HG03457 (cell line): ENCODE results near the gene AGAP1.

Source experiments
- ATAC-seq: cut with Tn5 transposase; IDR thresholded peaks from one replicate; pipeline ENCODE4 v1.9.1; 2021; ENCODE audit warnings: moderate number of reproducible peaks; ENCODE audit not compliant: unreplicated experiment

AGAP1 gene

GRCh38 chr2:236010920-236011685, 517.3 kb downstream of the AGAP1 start:
- no peak for ATAC-seq

GRCh38 chr2:236012155-236012554, 518.3 kb downstream of the AGAP1 start:
- no peak for ATAC-seq

GRCh38 chr2:236014408-236015131, 520.7 kb downstream of the AGAP1 start:
- no peak for ATAC-seq

- no peak for ATAC-seq
These were observed 521.3 kb downstream of the AGAP1 start for GRCh38 chr2:236015171-236015570.

GRCh38 chr2:236016496-236016895, 522.7 kb downstream of the AGAP1 start:
- no peak for ATAC-seq

GRCh38 chr2:236017446-236017845, 523.6 kb downstream of the AGAP1 start:
- no peak for ATAC-seq

GRCh38 chr2:236019434-236019833, 525.6 kb downstream of the AGAP1 start:
- no peak for ATAC-seq

- no peak for ATAC-seq
These were observed 527.7 kb downstream of the AGAP1 start for GRCh38 chr2:236021499-236022057.

GRCh38 chr2:236022128-236022527, 528.3 kb downstream of the AGAP1 start:
- no peak for ATAC-seq

- no peak for ATAC-seq
These were observed 532.0 kb downstream of the AGAP1 start for GRCh38 chr2:236025892-236026291.

- no peak for ATAC-seq
These were observed 533.0 kb downstream of the AGAP1 start for GRCh38 chr2:236026841-236027240.

GRCh38 chr2:236028066-236028465, 534.2 kb downstream of the AGAP1 start:
- no peak for ATAC-seq

- no peak for ATAC-seq
These were observed 539.6 kb downstream of the AGAP1 start for GRCh38 chr2:236033462-236033861.

- no peak for ATAC-seq
These were observed 541.1 kb downstream of the AGAP1 start for GRCh38 chr2:236034974-236035373.

GRCh38 chr2:236036045-236036444, 542.2 kb downstream of the AGAP1 start:
- ATAC-seq, result no peak

GRCh38 chr2:236038096-236038495, 544.3 kb downstream of the AGAP1 start:
- no peak for ATAC-seq

- ATAC-seq, result no peak
These were observed 546.9 kb downstream of the AGAP1 start for GRCh38 chr2:236040600-236041328.

GRCh38 chr2:236041616-236042015, 547.8 kb downstream of the AGAP1 start:
- no peak for ATAC-seq

GRCh38 chr2:236042087-236042486, 548.2 kb downstream of the AGAP1 start:
- no peak for ATAC-seq

- ATAC-seq, result no peak
These were observed 550.3 kb downstream of the AGAP1 start for GRCh38 chr2:236044191-236044590.
